Keratinocyte (primary cell): ENCODE measurements around the gene ANXA7. TPM values are rescaled to one million over a fixed set of nuclear protein-coding genes. Genes with fewer than 3 reads are reported as not detected.

ENCODE experiments used
- DNase-seq: peaks from one replicate; pipeline ENCODE4 v3.0.0-alpha.2; 2011; ENCODE audit warnings: low read depth, missing footprints, low spot score
- FAIRE-seq: peaks from 2 replicates; lab custom pipeline; 2011; peaks lifted over from hg19 to GRCh38; lab: Jason Lieb, UNC
- H2AFZ ChIP-seq: 2 replicates; pipeline ENCODE4 v1.6.0; 2012; ENCODE audit warnings: low read length, control low read depth, inconsistent platforms; ENCODE audit not compliant: control insufficient read depth
- H3K27ac ChIP-seq: 2 replicates; pipeline ENCODE4 v1.5.1; 2011; ENCODE audit warnings: low read length; ENCODE audit not compliant: control insufficient read depth, insufficient read depth
- H3K27me3 ChIP-seq: 3 replicates; pipeline ENCODE4 v1.6.0; 2011; ENCODE audit warnings: low read length; ENCODE audit not compliant: control insufficient read depth, insufficient read depth; ENCODE audit errors: extremely low read depth
- H3K36me3 ChIP-seq, 2 experiments: 2 replicates in 1 of 2; 3 replicates in 1 of 2; pipeline ENCODE4 v1.5.1; 2011; ENCODE audit warnings: low read length in 2 of 2, mild to moderate bottlenecking in 1 of 2; ENCODE audit not compliant: control insufficient read depth in 2 of 2, insufficient read depth in 2 of 2; ENCODE audit errors: extremely low read depth in 1 of 2
- H3K4me1 ChIP-seq: 3 replicates; pipeline ENCODE4 v1.5.1; 2011; ENCODE audit warnings: low read length; ENCODE audit not compliant: control insufficient read depth, insufficient read depth; ENCODE audit errors: extremely low read depth
- H3K4me2 ChIP-seq: 3 replicates; pipeline ENCODE4 v1.6.0; 2011; ENCODE audit warnings: low read depth, low read length; ENCODE audit not compliant: control insufficient read depth, insufficient read depth; ENCODE audit errors: extremely low read depth
- H3K4me3 ChIP-seq, 3 experiments: fragments of 200-600 bp in 1 of 3; sonication (generic) in 1 of 3; 2 replicates in 2 of 3; 3 replicates in 1 of 3; pipeline ENCODE4 v1.5.1; 2011 to 2016; ENCODE audit warnings: low read length in 3 of 3, mild to moderate bottlenecking in 3 of 3, control low read depth in 2 of 3, inconsistent platforms in 1 of 3, low read depth in 1 of 3, mixed read lengths in 1 of 3, mixed run types in 1 of 3, moderate library complexity in 1 of 3; ENCODE audit not compliant: control insufficient read depth in 2 of 3, insufficient read depth in 2 of 3; ENCODE audit errors: extremely low read depth in 1 of 3
- H3K79me2 ChIP-seq: 2 replicates; pipeline ENCODE4 v1.6.0; 2012; ENCODE audit warnings: low read length; ENCODE audit not compliant: control insufficient read depth, insufficient read depth
- H3K9ac ChIP-seq: 3 replicates; pipeline ENCODE4 v1.6.0; 2011; ENCODE audit warnings: low read length; ENCODE audit not compliant: control insufficient read depth, insufficient read depth; ENCODE audit errors: extremely low read depth
- H3K9me1 ChIP-seq: 3 replicates; pipeline ENCODE4 v1.6.0; 2011; ENCODE audit warnings: low read length; ENCODE audit not compliant: control insufficient read depth, insufficient read depth; ENCODE audit errors: extremely low read depth
- H3K9me3 ChIP-seq: 2 replicates; pipeline ENCODE4 v1.5.1; 2012; ENCODE audit warnings: low read depth, low read length; ENCODE audit not compliant: control insufficient read depth
- H4K20me1 ChIP-seq: 3 replicates; pipeline ENCODE4 v1.6.0; 2011; ENCODE audit warnings: low read length; ENCODE audit not compliant: control insufficient read depth, insufficient read depth; ENCODE audit errors: extremely low read depth
- EZH2 ChIP-seq: IDR thresholded peaks from one replicate; pipeline ENCODE4 v1.6.1; 2012; ENCODE audit warnings: inconsistent platforms, mild to moderate bottlenecking, low read length, moderate library complexity
- dilution Hi-C: fragments of 300-500 bp; cut with MboI; formaldehyde crosslinking; loops from one replicate; pipeline ENCODE4 v1.7.0; 2020; ENCODE audit warnings: low sequenced_read_pairs; ENCODE audit not compliant: extremely low pct_ligation_motif_present
- polyA plus RNA-seq, 5 experiments: library from polyadenylated mRNA; depleted of rRNA in 3 of 5; stranded (reverse) in 3 of 5; stranded (forward) in 1 of 5; unstranded in 1 of 5; fragments of >200 nt; gene quantifications; 1 replicate in 1 of 5; 2 replicates in 3 of 5; 3 replicates in 1 of 5; pipeline versions ENCODE4 v1.2.1 to v1.2.3, GENCODE V29; 2011 to 2012; ENCODE audit warnings: missing spikeins in 2 of 5, low read depth in 1 of 5, low replicate concordance in 1 of 5
- TF ChIP-seq, protein P1 (sequence below), 3 experiments: IDR thresholded peaks in 1 of 3; conservative IDR thresholded peaks in 1 of 3; optimal IDR thresholded peaks in 1 of 3; 2 replicates in 2 of 3; 3 replicates in 1 of 3; pipeline versions ENCODE3 to v1.5.1; 2011; ENCODE audit warnings: low read length in 3 of 3, mild to moderate bottlenecking in 3 of 3, moderate library complexity in 2 of 3, control low read depth in 1 of 3, inconsistent platforms in 1 of 3; ENCODE audit not compliant: insufficient read depth in 2 of 3; ENCODE audit errors: extremely low read depth in 1 of 3

ANXA7 gene
- polyA plus RNA-seq, 1 donor (not counting 4 experiments of a cell fraction or from before 2014, with no cell fraction given): 144 TPM

DNA sequence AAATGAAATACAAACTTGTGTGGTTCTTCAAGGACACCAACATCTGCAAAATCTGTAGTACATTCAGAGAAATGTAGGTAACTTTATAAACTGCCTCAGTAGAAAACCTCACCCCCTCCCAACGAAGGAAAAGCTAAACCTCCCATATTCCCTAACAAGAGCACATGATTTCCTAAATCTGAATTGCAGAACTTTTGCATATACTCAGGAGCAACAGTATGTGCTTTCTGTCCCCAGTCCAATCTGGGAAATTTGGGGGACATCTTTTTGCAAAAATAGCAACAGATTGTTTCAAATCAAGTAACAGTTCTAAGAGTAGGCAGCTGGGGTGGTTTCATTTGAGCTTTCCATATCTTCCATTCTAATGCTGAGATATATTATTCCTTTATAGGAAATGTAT, 35.3 kb upstream of the ANXA7 start:
- no peak overlapping the region for H3K4me3 ChIP-seq
- no peaks in the 10 kb centered on the region for H3K4me1 ChIP-seq
- FAIRE-seq: no peak
- dilution Hi-C loops: loop anchor here (5.0 kb wide), 1 partner anchor 43 kb away; no protein-coding TSS in a partner anchor
- no peak for DNase-seq
- H3K27ac ChIP-seq: no peak overlapping the region
- H2AFZ ChIP-seq: no peak overlapping the region
- no peak overlapping the region for H3K4me2 ChIP-seq
- H3K9me1 ChIP-seq: no peaks in the 10 kb centered on the region
- H3K36me3 ChIP-seq: peaks cover 3 to 4% of the 10 kb centered on the region in 2 experiments
- no peaks in the 10 kb centered on the region for H4K20me1 ChIP-seq
- H3K27me3 ChIP-seq: no peaks in the 10 kb centered on the region
- H3K79me2 ChIP-seq: no peaks in the 10 kb centered on the region
- H3K9ac ChIP-seq: no peak overlapping the region
- H3K9me3 ChIP-seq: no peaks in the 10 kb centered on the region
- no peak for TF ChIP-seq EZH2
- TF ChIP-seq, protein P1, sequence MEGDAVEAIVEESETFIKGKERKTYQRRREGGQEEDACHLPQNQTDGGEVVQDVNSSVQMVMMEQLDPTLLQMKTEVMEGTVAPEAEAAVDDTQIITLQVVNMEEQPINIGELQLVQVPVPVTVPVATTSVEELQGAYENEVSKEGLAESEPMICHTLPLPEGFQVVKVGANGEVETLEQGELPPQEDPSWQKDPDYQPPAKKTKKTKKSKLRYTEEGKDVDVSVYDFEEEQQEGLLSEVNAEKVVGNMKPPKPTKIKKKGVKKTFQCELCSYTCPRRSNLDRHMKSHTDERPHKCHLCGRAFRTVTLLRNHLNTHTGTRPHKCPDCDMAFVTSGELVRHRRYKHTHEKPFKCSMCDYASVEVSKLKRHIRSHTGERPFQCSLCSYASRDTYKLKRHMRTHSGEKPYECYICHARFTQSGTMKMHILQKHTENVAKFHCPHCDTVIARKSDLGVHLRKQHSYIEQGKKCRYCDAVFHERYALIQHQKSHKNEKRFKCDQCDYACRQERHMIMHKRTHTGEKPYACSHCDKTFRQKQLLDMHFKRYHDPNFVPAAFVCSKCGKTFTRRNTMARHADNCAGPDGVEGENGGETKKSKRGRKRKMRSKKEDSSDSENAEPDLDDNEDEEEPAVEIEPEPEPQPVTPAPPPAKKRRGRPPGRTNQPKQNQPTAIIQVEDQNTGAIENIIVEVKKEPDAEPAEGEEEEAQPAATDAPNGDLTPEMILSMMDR (optimal IDR thresholded peaks at IDR 0.05 in 1 of 3, IDR thresholded peaks at IDR 0.05 in 1 of 3, conservative IDR thresholded peaks at IDR 0.05 in 1 of 3; ENCODE audit: extremely low read depth in 1 of 3, insufficient read depth in 2 of 3, low read length in 3 of 3): no peak

DNA sequence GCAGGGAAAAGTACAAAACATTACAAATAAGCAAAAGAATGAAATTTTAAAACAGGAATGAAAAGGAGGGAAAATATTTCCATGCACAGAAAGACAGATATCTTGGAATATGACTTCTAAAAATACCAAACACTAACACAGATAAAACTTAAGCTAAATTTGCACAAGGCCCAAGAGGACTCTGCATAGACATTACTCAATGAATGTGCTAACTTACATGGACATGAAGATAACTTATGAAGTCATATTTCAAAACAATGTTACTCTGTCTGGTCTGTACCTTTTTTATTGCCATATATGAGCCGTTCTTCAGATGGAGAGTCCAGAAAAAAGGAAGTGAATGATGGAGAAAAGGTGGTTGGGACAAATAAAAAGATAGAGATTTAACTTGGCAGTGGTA, 34.5 kb upstream of the ANXA7 start:
- Histone ChIP-seq H3K4me2 (no peak overlapping the region), H3K27ac (no peak overlapping the region), H3K4me1 (no peaks in the 10 kb centered on the region), H3K27me3 (no peaks in the 10 kb centered on the region), H2AFZ (no peak overlapping the region), H3K9me1 (no peaks in the 10 kb centered on the region), H3K9me3 (no peaks in the 10 kb centered on the region), H3K79me2 (no peaks in the 10 kb centered on the region), H3K4me3 (no peak overlapping the region), H3K9ac (no peak overlapping the region), H3K36me3 (peaks cover 3 to 4% of the 10 kb centered on the region in 2 experiments), H4K20me1 (no peaks in the 10 kb centered on the region)
- no peak for TF ChIP-seq EZH2
- TF ChIP-seq, protein P1 (optimal IDR thresholded peaks at IDR 0.05 in 1 of 3, IDR thresholded peaks at IDR 0.05 in 1 of 3, conservative IDR thresholded peaks at IDR 0.05 in 1 of 3; ENCODE audit: extremely low read depth in 1 of 3, insufficient read depth in 2 of 3, low read length in 3 of 3): no peak
- FAIRE-seq (no peak), DNase-seq (no peak)
- dilution Hi-C loops: loop anchor here (5.0 kb wide), 1 partner anchor 44 kb away; no protein-coding TSS in a partner anchor
